BLaER1 treated with 17β-estradiol and CSF1 and Interleukin-3, amounts not matched to agents 10 nM and 100 nM (cell line): Measurements from ENCODE around the gene PPP4R4.
A peak's percentile ranks its signal among the peaks of the same experiment; 100 is the strongest.

ENCODE experiments used
- H3K27ac ChIP-seq, 11 experiments: shearing (Covaris generic); formaldehyde crosslinking; 2 replicates each; pipeline ENCODE4 v1.8.1; 2022
- H3K27me3 ChIP-seq, 11 experiments: shearing (Covaris generic); formaldehyde crosslinking; 2 replicates each; pipeline ENCODE4 v1.8.1; 2022
- H3K36me3 ChIP-seq, 11 experiments: shearing (Covaris generic); formaldehyde crosslinking; 2 replicates each; pipeline ENCODE4 v1.8.1; 2022
- H3K4me1 ChIP-seq, 10 experiments: shearing (Covaris generic); formaldehyde crosslinking; 2 replicates each; pipeline ENCODE4 v1.8.1; 2022
- H3K4me2 ChIP-seq, 11 experiments: shearing (Covaris generic); formaldehyde crosslinking; 2 replicates each; pipeline ENCODE4 v1.8.1; 2022
- H3K4me3 ChIP-seq, 10 experiments: shearing (Covaris generic); formaldehyde crosslinking; 2 replicates each; pipeline ENCODE4 v1.8.1; 2022
- H3K9ac ChIP-seq, 11 experiments: shearing (Covaris generic); formaldehyde crosslinking; 2 replicates each; pipeline ENCODE4 v1.8.1; 2022
- H3K9me3 ChIP-seq, 11 experiments: shearing (Covaris generic); formaldehyde crosslinking; replicated peaks in 1 of 11; 2 replicates each; pipeline ENCODE4 v1.8.1; 2022
- H4K20me1 ChIP-seq, 11 experiments: shearing (Covaris generic); formaldehyde crosslinking; 2 replicates each; pipeline ENCODE4 v1.8.1; 2022
- Cebpa-rat ChIP-seq, 11 experiments: shearing (Covaris generic); IDR thresholded peaks; 2 replicates each; pipeline ENCODE4 v1.8.1; 2022

Gene PPP4R4

GRCh38 chr14:94128216-94128839 is 45.8 kb upstream of the PPP4R4 start:
- no peak for TF ChIP-seq Cebpa-rat (IDR thresholded peaks at IDR 0.05)
- Histone ChIP-seq H4K20me1 (no peaks in the 10 kb centered on the region; a peak in 1 of 22 replicates), H3K4me3 (peak overlapping the region in 6 of 10 experiments; percentile 56 to 75 (median 68); a peak in 12 of 20 replicates), H3K27ac (0 out of 22 replicates have a peak overlapping the region, but pooled peaks of 1 of the 11 experiments have one; percentile 67), H3K27me3 (no peaks in the 10 kb centered on the region), H3K9ac (peak overlapping the region in 6 of 11 experiments; percentile 69 to 82 (median 78); a peak in 7 of 22 replicates), H3K4me1 (peaks cover 8 to 30% (median 18%) of the 10 kb centered on the region in 10 experiments; a peak in 19 of 20 replicates), H3K9me3 (peaks cover 0 to 1% (median 0%) of the 10 kb centered on the region in 11 experiments; a peak in 4 of 22 replicates), H3K4me2 (peak overlapping the region; percentile 87 to 98 (median 91)), H3K36me3 (peaks cover 0 to 25% (median 0%) of the 10 kb centered on the region in 11 experiments; a peak in 9 of 22 replicates)

- H3K36me3 ChIP-seq, result peaks cover 0 to 25% (median 0%) of the 10 kb centered on the region in 11 experiments; a peak in 9 of 22 replicates
- peak within 1 kb of the TSS; percentile 55 to 82 (median 74) for H3K9ac ChIP-seq
- H3K27ac ChIP-seq, result peak within 1 kb of the TSS; percentile 3 to 79 (median 66); a peak in 19 of 22 replicates
Observed at GRCh38 chr14:94129111-94129757, 44.9 kb upstream of the PPP4R4 start, which contains the start of gene IFI27L2. TSS of gene IFI27L2 (minus strand) at chr14:94129604. CDS start at chr14:94129564, 40 bp downstream.

GRCh38 chr14:94129758-94130414 is 44.2 kb upstream of the PPP4R4 start:
- peak overlapping the region; percentile 56 to 75 (median 66) for H3K4me3 ChIP-seq
- no peaks in the 10 kb centered on the region for H3K27me3 ChIP-seq
- H3K4me1 ChIP-seq, result peaks cover 8 to 30% (median 18%) of the 10 kb centered on the region in 10 experiments; a peak in 19 of 20 replicates
- no peaks in the 10 kb centered on the region for H3K9me3 ChIP-seq
- H3K4me2 ChIP-seq, result peak overlapping the region; percentile 84 to 98 (median 91)
- H3K27ac ChIP-seq, result peak overlapping the region in 6 of 11 experiments; percentile 39 to 79 (median 64); a peak in 10 of 22 replicates
- peak overlapping the region; percentile 55 to 82 (median 73); a peak in 20 of 22 replicates for H3K9ac ChIP-seq
- no peaks in the 10 kb centered on the region; a peak in 1 of 22 replicates for H4K20me1 ChIP-seq
- no peak for TF ChIP-seq Cebpa-rat (IDR thresholded peaks at IDR 0.05)
- peaks cover 0 to 25% (median 0%) of the 10 kb centered on the region in 11 experiments; a peak in 9 of 22 replicates for H3K36me3 ChIP-seq

More at GRCh38 chr14:94129111-94129757, 44.9 kb upstream of the PPP4R4 start, which contains the start of gene IFI27L2:
- Histone ChIP-seq H3K4me2 (peak within 1 kb of the TSS; percentile 87 to 98 (median 91)), H4K20me1 (no peaks in the 10 kb centered on the region; a peak in 1 of 22 replicates), H3K27me3 (no peaks in the 10 kb centered on the region), H3K4me1 (peaks cover 8 to 30% (median 18%) of the 10 kb centered on the region in 10 experiments; a peak in 19 of 20 replicates), H3K9me3 (no peaks in the 10 kb centered on the region), H3K4me3 (peak within 1 kb of the TSS; percentile 56 to 75 (median 66))
- TF ChIP-seq Cebpa-rat (IDR thresholded peaks at IDR 0.05), result no peak

GRCh38 chr14:94132285-94132887 is 41.7 kb upstream of the PPP4R4 start:
- Histone ChIP-seq H3K4me2 (no peak overlapping the region), H3K36me3 (peaks cover 0 to 7% (median 0%) of the 10 kb centered on the region in 11 experiments; a peak in 9 of 22 replicates), H4K20me1 (no peaks in the 10 kb centered on the region), H3K9ac (no peak overlapping the region), H3K4me1 (peaks cover 8 to 20% (median 18%) of the 10 kb centered on the region in 10 experiments; a peak in 19 of 20 replicates), H3K27me3 (no peaks in the 10 kb centered on the region), H3K9me3 (peaks cover 7 to 12% (median 11%) of the 10 kb centered on the region in 11 experiments; a peak in 18 of 22 replicates), H3K4me3 (no peak overlapping the region), H3K27ac (no peak overlapping the region)
- TF ChIP-seq Cebpa-rat (IDR thresholded peaks at IDR 0.05), result no peak

GRCh38 chr14:94135476-94135875 is 38.6 kb upstream of the PPP4R4 start:
- Histone ChIP-seq H3K27ac (no peak overlapping the region), H3K4me1 (peaks cover 0 to 1% (median 0%) of the 10 kb centered on the region in 10 experiments; a peak in 3 of 20 replicates), H4K20me1 (no peaks in the 10 kb centered on the region), H3K9me3 (peaks cover 7 to 12% (median 11%) of the 10 kb centered on the region in 11 experiments; a peak in 18 of 22 replicates), H3K4me3 (no peak overlapping the region), H3K27me3 (no peaks in the 10 kb centered on the region), H3K36me3 (no peaks in the 10 kb centered on the region), H3K4me2 (no peak overlapping the region), H3K9ac (no peak overlapping the region)
- TF ChIP-seq Cebpa-rat (IDR thresholded peaks at IDR 0.05), result no peak

- TF ChIP-seq Cebpa-rat (IDR thresholded peaks at IDR 0.05), result no peak
- Histone ChIP-seq H3K27ac (no peak overlapping the region), H3K27me3 (no peaks in the 10 kb centered on the region), H3K9ac (no peak overlapping the region), H3K36me3 (no peaks in the 10 kb centered on the region), H3K4me2 (no peak overlapping the region), H3K9me3 (peaks cover 7 to 12% (median 11%) of the 10 kb centered on the region in 11 experiments; a peak in 18 of 22 replicates), H3K4me3 (no peak overlapping the region), H4K20me1 (no peaks in the 10 kb centered on the region), H3K4me1 (no peaks in the 10 kb centered on the region)
Observed at GRCh38 chr14:94136575-94137331, 37.4 kb upstream of the PPP4R4 start.

GRCh38 chr14:94138251-94138650 is 35.9 kb upstream of the PPP4R4 start:
- Histone ChIP-seq H3K27me3 (no peaks in the 10 kb centered on the region), H4K20me1 (no peaks in the 10 kb centered on the region), H3K27ac (no peak overlapping the region), H3K9me3 (peaks cover 7 to 12% (median 11%) of the 10 kb centered on the region in 11 experiments; a peak in 18 of 22 replicates), H3K4me2 (no peak overlapping the region), H3K9ac (no peak overlapping the region), H3K4me1 (no peaks in the 10 kb centered on the region), H3K4me3 (no peak overlapping the region), H3K36me3 (no peaks in the 10 kb centered on the region)
- TF ChIP-seq Cebpa-rat (IDR thresholded peaks at IDR 0.05), result no peak

GRCh38 chr14:94139006-94139405 is 35.1 kb upstream of the PPP4R4 start:
- H3K36me3 ChIP-seq, result no peaks in the 10 kb centered on the region
- TF ChIP-seq Cebpa-rat (IDR thresholded peaks at IDR 0.05), result no peak
- H3K4me2 ChIP-seq, result no peak overlapping the region
- no peak overlapping the region for H3K4me3 ChIP-seq
- H3K4me1 ChIP-seq, result no peaks in the 10 kb centered on the region
- no peaks in the 10 kb centered on the region for H3K27me3 ChIP-seq
- H4K20me1 ChIP-seq, result no peaks in the 10 kb centered on the region
- peaks cover 7 to 12% (median 11%) of the 10 kb centered on the region in 11 experiments; a peak in 18 of 22 replicates for H3K9me3 ChIP-seq
- no peak overlapping the region for H3K9ac ChIP-seq
- H3K27ac ChIP-seq, result no peak overlapping the region
